ENCODE data around the gene CGB3.

GRCh38 chr19:48993175-48994034 lies 30.7 kb downstream of the CGB3 start, which contains the start of the genes GYS1 and RUVBL2:
- TF ChIP-seq EZH2 (IDR thresholded peaks at IDR 0.05) (no peak), POLR2AphosphoS5 (IDR thresholded peaks at IDR 0.05; ENCODE audit: low read depth, low read length) (peak; percentile 96), CTCF (IDR thresholded peaks at IDR 0.05 in 2 of 3, conservative IDR thresholded peaks at IDR 0.05 in 1 of 3; ENCODE audit: borderline replicate concordance in 1 of 3, insufficient read depth in 1 of 3, low read depth in 2 of 3, low read length in 2 of 3) (peak; percentile 73 to 85 (median 85)), POLR2A (IDR thresholded peaks at IDR 0.05; ENCODE audit: borderline replicate concordance, extremely low read depth, insufficient read depth, insufficient read length) (peak; percentile 84), EZH2phosphoT487 (IDR thresholded peaks at IDR 0.05; ENCODE audit: borderline replicate concordance) (no peak), ZNF274 (IDR thresholded peaks at IDR 0.05; ENCODE audit: low read depth, low read length) (no peak), CEBPB (IDR thresholded peaks at IDR 0.05; ENCODE audit: low read depth) (no peak; the same call in 1 of the 2 replicates), YY1 (IDR thresholded peaks at IDR 0.05; ENCODE audit: extremely low read depth, insufficient replicate concordance, low read depth, low read length) (peak; percentile 89)

All from HCT116 (cell line).